Activated CD4-positive, alpha-beta T cell treated with anti-CD3 and anti-CD28 coated beads for 1 hour (primary cell): ENCODE data around the gene DUOXA2.

Experiments
- DNase-seq: peaks from one replicate; pipeline ENCODE4 v3.0.0-alpha.2; 2020

The DUOXA2 gene

DNA sequence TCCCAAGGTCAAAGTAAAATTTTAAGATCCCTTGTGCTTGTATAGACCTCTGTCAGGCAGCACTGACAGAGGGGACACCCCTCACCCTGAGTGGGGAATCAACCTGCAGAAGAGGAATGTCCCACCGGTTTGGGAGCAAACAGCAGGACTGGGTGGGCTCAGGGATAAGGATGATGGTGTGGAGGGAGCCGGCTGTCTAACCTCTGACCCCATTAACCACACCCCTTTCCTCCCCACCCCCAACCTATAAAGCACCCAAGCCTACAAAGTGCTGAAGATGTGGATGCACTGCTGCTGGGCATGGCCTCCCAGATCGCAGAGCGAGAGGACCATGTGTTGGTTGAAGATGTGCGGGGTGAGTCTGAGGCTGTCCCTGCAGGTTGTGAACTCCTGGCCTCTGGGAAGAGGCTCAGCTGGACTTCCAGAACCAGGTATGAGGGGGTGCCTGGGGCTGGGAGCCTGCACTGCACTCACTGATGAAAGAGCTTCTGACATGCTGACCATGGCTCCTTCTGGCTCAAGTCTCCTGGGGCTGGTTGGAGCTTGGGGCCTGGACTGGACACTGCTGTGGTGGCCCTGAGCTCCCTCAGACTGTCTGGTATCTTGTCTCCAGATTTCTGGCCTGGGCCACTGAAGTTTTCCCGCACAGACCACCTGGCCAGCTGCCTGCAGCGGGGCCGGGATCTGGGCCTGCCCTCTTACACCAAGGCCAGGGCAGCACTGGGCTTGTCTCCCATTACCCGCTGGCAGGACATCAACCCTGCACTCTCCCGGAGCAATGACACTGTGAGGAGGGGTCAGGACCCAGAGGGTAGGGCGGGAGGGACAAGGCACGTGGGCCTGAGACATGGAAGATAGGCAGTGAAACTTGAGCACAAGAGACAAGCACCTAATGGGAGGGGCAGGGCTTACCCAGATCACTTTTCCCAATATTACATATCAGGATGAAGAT lies 25.0 kb downstream of the DUOXA2 start:
- no peak for DNase-seq

DNA sequence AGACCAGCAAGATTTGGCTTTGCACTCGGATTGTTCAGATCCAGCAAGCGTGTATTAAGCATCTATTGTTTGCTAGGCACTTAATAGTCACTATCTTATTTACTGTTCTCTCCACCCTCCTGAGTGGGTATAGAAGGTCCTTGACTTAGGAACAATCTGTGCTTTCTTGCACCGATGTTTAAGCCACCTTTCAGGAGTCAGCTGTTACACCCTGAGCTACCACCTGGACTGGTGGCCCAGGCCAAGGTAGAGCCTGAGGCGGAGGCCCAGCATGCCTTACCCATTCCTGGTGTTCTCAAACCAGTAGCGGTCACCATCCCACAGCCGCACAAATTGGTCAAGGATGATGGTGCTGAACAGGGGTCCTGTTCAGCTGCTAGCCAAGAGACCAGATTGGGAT lies 25.6 kb downstream of the DUOXA2 start:
- no peak for DNase-seq

DNA sequence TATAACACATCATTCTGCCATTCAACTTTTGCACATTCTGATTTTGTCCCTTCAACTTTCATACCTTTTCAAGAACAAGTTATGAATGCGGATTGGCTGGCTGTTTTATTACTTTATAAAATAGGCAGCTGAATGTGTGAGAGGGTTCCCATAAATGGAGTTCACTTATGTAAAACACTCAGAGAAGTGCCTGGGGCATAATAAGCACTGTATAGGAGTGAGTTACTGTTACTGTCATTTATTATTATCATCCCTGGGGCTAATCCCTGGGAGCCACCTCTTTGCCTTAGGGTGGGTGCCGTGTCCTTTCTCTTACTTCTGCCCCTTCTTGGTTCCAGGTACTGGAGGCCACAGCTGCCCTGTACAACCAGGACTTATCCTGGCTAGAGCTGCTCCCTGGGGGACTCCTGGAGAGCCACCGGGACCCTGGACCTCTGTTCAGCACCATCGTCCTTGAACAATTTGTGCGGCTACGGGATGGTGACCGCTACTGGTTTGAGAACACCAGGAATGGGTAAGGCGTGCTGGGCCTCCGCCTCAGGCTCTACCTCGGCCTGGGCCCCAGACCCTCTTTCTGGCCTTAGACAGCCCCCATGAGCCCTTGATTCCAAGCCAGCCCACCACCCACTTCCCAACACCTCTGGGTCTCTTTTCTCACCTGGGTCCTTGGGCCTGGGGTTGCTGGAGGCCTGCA lies 26.6 kb downstream of the DUOXA2 start:
- no peak for DNase-seq

DNA sequence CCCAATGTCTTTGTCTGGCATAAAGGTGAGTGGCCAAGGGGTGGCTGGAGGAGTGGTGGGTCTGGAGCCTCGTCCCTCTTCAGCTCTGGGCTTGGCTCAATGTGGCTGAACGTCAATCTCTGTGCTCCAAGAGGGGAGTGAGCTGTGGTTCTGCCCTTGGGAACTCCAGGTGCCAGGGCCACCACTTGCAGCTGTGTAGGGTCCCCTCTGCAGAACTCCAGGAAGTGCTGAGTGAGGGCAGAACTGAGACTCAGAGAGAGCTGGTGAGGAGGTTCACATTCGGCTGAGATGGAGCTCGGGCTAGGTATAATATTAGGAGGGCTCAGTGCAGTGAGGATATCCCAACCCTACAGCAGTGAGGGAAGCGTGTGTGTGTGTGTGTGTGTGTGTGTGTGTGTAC lies 27.3 kb downstream of the DUOXA2 start:
- DNase-seq = no peak

DNA sequence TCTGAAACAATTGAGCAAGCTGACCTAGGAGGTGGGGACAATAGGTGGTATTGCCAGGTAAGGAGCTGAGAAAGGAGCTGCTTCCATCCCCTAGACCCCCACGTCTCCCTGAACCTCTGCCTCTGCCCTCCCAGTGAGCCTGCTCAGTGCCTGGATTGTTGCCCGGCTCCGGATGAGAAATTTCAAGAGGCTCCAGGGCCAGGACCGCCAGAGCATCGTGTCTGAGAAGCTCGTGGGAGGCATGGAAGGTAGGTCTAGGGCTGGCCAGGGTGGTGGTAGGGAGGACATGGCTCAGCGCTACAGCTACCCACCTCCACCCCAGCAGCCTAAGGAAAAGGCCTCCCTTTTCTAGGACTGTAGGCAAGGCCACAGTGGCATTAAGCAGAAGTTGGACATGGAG lies 28.9 kb downstream of the DUOXA2 start:
- no peak for DNase-seq

DNA sequence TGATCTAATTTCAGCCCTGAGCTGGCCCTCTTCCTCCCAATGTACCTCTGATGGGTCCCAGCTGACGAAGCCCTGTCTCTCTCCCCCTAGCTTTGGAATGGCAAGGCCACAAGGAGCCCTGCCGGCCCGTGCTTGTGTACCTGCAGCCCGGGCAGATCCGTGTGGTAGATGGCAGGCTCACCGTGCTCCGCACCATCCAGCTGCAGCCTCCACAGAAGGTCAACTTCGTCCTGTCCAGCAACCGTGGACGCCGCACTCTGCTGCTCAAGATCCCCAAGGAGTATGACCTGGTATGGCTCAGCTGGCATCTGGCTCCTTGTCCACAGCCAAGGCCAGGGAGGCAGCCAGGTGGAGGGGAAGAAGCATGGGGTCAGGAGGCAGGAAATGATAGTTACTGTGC lies 29.8 kb downstream of the DUOXA2 start:
- no peak for DNase-seq

DNA sequence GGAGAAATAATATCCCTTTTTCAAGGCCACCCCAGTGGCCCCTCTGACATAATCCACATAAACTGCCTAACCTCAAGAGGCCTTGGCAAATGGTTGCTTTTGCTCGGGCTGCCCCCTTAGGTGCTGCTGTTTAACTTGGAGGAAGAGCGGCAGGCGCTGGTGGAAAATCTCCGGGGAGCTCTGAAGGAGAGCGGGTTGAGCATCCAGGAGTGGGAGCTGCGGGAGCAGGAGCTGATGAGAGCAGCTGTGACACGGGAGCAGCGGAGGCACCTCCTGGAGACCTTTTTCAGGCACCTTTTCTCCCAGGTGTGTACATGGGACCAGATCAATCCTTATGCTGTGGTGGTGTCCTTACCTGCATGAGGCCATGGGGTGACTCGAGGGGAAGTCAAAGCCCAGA lies 30.6 kb downstream of the DUOXA2 start:
- no peak for DNase-seq

DNA sequence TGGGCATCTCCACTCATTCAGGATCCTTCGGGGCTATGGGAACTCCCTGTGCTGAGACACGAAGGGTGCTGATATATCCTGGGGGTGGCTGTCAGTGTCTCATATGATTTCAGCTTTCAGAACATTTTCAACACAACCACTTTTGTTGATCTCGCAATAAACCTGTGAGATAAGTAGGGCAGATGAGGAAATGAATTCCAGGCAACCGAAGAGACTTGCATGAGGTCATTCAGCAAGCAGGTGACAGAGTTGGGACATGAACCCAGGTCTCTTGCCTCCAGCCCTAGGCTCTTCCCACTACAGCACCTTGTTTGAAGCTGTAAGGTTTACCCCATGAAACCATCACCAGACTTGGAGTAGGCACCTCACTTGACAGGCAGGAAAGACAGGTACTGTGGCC lies 32.3 kb downstream of the DUOXA2 start:
- DNase-seq = no peak

DNA sequence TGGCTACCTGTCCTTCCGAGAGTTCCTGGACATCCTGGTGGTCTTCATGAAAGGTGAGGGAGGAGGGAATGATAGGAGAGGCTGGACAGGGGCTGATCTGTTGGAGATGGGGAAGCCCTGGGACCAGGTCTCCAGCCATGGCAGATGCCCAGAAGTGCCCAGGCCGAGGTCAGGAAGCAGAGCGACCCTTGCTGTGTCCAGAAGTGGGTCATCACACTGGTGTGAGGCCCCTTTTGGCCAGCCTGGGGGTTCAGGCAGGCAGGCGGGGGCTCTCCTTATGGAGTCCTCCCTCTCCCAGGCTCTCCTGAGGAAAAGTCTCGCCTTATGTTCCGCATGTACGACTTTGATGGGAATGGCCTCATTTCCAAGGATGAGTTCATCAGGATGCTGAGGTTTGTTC lies 33.5 kb downstream of the DUOXA2 start:
- no peak for DNase-seq

DNA sequence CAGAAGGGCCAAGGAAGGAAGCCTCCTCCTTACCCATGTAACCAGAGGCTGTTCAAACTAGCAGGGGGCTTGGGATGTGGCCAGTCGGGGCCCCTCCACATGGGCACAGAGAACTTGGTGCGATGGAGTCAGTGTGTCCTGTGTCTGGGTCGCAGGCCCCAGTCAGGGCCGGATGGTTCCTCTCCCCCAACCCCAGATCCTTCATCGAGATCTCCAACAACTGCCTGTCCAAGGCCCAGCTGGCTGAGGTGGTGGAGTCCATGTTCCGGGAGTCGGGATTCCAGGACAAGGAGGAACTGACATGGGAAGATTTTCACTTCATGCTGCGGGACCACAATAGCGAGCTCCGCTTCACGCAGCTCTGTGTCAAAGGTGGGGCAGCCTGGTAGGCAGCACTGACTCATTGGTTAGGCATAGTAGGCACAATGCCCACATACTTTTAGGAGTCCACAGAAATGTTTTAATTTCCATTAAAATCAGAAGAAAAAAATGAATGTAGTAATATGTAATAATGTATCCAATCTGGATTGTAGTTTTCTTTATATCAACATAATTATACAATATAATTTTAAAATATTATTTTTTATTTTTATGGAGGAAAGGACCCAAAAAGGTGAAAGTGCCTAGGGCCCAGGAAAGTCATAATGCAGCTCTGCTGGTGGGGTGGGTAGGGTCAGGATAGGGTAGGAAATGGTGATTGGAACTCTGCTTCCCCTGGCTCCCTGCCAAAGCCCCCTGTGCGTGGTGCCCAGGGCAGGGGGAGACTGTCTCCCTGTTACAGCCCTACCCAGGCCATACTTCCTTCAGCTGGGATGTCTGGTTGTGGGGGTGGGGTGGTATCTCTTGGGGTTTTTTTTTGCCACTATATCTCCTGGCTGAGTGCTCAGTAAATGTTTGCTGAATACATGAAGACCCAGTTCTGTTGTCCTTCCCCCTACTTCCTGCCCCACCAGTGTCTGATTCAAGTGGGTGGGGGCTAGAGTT lies 34.2 kb downstream of the DUOXA2 start:
- DNase-seq = no peak

DNA sequence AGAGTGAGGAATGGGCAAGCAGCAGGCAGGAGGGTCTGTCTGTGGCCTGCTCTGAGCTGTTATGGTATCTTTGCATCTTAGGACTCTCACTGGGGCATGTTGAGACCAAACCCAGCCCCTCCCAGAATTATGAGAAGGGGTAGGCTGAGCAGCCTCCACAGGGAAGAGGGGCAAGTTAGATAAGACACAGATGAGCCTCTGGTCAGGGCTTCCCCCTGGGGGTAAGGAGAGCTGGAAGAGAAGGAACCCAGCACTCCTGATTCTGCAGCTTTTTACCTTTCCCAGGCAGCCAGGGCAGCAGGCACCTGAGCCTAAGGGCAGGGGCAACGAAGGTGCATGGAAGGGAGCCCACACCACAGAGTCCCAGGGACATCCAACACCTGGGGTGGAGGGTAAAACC lies 34.9 kb downstream of the DUOXA2 start:
- no peak for DNase-seq

DNA sequence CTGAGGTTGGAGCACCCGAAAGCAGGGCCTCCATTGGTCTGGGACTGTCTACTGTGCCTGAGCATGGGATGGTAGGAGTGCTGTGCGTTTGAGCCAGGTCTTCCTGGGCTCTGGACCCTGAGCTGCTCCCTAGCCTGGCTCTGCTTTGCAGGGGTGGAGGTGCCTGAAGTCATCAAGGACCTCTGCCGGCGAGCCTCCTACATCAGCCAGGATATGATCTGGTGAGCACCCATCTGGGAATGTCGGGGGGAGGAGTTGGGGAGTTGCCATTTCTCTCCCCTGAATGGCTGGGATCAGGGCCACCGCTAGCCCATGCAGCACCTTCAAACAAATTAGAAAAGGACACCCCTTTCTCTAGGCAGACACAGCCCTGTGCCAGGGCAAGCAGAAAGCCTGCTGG lies 36.4 kb downstream of the DUOXA2 start:
- no peak for DNase-seq

DNA sequence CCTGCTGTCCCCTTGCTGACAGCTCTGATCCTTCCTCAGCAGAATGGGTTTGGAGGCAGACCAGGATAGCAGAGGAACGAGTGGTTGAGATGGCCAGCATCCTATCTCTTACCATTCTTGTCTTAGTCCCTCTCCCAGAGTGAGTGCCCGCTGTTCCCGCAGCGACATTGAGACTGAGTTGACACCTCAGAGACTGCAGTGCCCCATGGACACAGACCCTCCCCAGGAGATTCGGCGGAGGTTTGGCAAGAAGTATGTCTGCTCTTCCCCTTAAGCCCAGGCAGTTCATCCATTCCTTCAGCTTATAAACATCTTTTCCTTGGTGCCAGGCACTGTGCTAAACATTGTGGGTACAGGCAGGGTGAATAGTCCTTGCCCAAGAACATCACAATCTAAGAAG lies 36.9 kb downstream of the DUOXA2 start:
- no peak for DNase-seq

DNA sequence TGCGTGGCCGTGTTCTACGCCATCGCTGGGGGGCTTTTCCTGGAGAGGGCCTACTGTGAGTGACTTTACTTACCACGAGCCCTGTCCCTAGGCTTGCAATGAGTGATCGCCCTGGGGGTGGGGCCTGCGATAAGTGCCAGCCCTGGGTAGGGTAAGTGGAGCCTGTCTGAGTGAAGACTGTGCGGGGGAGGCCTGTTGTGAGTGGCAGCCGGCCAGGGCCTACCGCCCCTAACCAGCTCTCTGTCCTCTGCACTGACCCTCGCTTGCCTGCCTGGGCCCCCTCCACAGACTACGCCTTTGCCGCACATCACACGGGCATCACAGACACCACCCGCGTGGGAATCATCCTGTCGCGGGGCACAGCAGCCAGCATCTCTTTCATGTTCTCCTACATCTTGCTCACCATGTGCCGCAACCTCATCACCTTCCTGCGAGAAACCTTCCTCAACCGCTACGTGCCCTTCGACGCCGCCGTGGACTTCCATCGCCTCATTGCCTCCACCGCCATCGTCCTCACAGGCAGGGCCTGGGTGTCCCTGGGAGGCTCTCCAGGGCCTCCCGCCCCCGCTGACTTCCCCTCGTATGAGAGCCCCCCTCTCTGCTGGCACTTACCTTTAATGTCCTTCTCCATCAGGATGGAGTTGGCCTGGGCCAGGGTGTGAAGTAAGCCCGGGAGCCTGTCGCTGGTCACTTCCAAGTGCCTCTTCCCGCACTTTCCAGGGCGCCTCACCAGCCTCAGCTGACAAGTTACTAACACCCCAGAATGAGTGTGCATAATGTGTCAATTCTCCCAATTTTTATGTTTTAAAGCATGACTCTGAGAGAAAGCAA lies 38.1 kb downstream of the DUOXA2 start:
- DNase-seq = no peak

DNA sequence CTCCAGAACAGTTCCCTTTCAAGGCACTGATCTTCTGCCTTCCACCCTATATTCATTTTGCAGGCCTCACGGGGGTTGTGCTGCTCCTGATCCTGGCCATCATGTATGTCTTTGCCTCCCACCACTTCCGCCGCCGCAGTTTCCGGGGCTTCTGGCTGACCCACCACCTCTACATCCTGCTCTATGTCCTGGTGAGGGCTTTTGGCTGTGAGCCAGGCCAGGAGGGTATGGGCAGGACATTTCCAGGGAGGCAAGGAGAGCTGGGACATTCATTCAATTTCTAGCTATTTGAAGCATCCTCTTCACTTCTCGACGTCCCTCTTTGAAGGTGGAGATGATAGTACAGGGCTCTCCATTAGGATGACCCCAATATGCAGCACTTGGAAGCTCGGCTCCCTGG lies 41.6 kb downstream of the DUOXA2 start:
- no peak for DNase-seq

DNA sequence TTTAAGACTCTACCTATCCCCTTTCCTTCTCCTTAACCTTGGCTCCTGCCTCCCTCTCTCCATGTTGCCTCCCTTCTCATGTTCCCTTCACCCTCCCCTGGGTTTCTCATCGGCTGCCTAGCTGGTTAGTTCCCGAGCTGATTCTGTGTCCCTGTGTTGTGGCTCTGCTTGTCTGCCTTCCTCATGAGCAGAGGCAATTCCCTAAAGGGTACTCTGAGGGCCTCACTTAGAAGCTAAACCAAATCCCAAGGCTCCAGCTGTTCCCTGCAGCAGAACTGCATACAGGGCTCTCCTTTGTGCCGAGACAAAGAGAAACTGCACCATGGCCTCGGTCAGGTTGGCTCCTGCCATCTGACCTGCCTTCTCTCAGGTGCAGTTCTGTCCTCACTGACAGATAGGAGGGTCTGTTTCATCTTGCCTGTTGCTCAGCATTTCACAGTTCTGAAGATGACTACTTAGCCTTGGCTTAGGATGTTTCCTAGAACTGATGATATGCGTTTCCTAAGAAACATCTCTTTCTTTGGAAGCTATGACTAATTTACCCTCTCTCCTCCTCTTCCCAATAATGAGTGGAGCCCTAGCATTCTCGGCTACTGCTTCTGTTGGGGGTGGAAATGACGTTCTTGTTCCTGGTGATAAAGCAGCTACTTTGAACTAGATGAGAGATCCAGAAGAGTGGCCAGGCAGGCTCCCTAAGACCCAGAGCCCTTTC lies 42.8 kb downstream of the DUOXA2 start:
- no peak for DNase-seq

DNA sequence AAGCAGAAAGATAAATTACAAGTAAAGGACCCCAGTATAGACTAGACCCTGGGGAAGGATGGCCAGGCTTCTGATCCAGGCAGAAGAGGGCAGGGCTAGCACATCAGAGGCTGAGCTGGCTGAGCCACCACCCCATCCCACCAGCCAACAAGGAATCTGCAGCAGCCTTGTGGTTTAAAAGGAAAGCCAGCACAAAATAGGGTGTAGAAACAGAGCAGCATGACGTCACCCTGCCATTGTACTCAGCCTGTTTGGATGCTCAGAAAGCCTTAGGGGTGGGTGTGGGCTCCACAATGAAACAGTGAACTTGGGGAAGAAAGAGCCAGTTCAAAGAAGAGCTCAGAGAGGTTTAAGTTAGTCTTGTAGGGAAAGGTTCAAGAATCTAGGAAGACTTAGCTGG lies 43.8 kb downstream of the DUOXA2 start:
- DNase-seq = no peak

DNA sequence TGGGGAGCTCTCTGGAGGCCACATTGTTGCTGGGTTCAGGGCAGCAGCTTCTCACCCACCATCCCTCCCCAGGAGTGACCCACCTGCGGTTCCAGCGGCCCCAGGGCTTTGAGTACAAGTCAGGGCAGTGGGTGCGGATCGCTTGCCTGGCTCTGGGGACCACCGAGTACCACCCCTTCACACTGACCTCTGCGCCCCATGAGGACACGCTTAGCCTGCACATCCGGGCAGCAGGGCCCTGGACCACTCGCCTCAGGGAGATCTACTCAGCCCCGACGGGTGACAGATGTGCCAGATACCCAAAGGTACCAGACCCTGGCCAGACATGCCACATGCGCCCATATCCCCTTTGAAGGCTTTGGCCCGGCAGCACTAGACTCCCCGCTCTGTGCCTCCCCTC lies 47.5 kb downstream of the DUOXA2 start:
- no peak for DNase-seq

DNA sequence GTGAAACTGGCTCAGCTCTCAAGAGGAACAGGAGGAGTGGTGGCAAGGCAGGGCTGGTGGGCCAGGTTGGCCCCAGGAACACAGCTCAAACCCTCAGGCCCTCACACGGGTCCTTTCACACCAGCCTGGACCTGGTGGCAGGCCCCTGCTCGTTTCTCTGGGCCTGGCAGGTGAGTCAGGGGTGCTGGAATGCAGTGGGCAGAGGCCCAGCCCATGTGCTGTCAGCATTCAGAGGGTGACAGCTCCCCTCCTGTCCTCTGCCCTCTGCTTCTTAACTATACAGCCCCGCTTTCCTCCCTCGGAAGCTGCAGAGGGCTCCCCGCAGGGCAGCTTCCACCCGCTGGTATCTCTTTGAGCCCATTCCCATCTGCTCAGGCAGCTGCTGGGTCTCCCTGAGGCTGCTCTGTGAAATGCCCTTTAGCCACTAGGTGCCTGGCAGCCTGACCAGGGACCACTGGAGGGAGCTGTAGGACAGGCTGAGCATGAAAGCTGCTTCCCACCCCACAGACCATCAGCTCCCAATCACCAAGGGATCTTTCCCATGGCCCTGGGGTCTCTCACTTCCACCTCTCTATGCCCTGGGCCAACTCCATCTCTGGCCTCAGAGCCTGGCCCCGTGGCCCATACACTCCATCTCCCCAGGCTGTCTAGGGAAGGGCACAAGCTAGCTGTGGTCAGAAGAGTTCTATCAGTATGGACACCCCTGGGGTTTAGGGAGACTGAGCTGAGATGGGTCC lies 48.8 kb downstream of the DUOXA2 start:
- peak; percentile 47 for DNase-seq

DNA sequence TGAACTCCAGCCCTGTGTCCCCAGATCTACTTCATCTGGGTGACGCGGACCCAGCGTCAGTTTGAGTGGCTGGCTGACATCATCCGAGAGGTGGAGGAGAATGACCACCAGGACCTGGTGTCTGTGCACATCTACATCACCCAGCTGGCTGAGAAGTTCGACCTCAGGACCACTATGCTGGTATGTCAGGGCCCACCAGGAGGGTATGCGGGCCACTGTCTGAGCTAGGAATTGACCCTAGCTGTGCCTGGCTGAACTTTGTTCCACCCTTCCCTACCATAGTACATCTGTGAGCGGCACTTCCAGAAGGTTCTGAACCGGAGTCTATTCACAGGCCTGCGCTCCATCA lies 49.4 kb downstream of the DUOXA2 start:
- no peak for DNase-seq

DNA sequence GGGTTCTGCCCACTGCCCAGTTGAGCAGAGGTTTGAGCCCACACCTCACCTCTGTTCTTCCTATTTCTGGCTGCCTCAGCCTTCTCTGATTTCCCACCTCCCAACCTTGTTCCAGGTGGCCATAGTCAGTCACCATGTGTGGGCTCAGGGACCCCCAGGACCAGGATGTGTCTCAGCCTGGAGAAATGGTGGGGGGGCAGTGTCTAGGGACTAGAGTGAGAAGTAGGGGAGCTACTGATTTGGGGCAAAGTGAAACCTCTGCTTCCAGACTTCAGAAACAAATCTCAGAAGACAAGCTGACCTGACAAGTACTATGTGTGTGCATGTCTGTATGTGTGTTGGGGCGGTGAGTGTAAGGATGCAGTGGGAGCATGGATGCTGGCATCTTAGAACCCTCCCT lies 50.8 kb downstream of the DUOXA2 start:
- DNase-seq = no peak
